GM12878 (cell line): ENCODE data around the gene KIF25. TPM values are rescaled to one million over a fixed set of nuclear protein-coding genes. Genes with fewer than 3 reads are reported as not detected.

ENCODE experiments used
- ATAC-seq: fragments of 200-7000 bp; cut with Tn5 transposase; 3 replicates; pipeline ENCODE4 v1.9.1; 2020; ENCODE audit warnings: mild to moderate bottlenecking, moderate library complexity
- BruUV-seq: library from RNA; stranded (reverse); fragments of 400-500 nt; replicated peaks from 2 replicates; lab custom pipeline; 2021; lab: Mats Ljungman, UMichigan
- CTCF ChIA-PET: fragments of 300-600 bp; sonication (Branson Sonifier 250); formaldehyde crosslinking; extraction: SDS; loops from one replicate; lab custom pipeline; 2021; ENCODE audit warnings: inconsistent platforms; lab: Yijun Ruan, JAX
- POLR2A ChIA-PET: fragments of 350-600 bp; formaldehyde crosslinking; extraction: SDS; loops from one replicate; lab custom pipeline; 2021; ENCODE audit warnings: inconsistent platforms; lab: Charles Lee
- RAD21 ChIA-PET: fragments of 300-600 bp; sonication (Branson Sonifier 250); formaldehyde crosslinking; loops from one replicate; lab custom pipeline; 2023; ENCODE audit warnings: antibody characterized with exemption; ENCODE audit not compliant: unreplicated experiment; lab: Charles Lee
- SMC1A ChIA-PET: fragments of 300-600 bp; sonication (Branson Sonifier 250); formaldehyde crosslinking; loops from one replicate; lab custom pipeline; 2023; ENCODE audit not compliant: unreplicated experiment, uncharacterized antibody; lab: Charles Lee
- DNase-seq: peaks from one replicate; pipeline ENCODE4 v3.0.0-alpha.2; 2011; ENCODE audit warnings: low read depth, low spot score
- FAIRE-seq: peaks from 3 replicates; lab custom pipeline; 2011; peaks lifted over from hg19 to GRCh38; lab: Jason Lieb, UNC
- H2AFZ ChIP-seq: 2 replicates; pipeline ENCODE4 v1.6.0; 2011; ENCODE audit warnings: low read depth, low read length, control low read depth; ENCODE audit not compliant: control insufficient read depth
- H3K27ac ChIP-seq: 2 replicates; pipeline ENCODE4 v1.5.1; 2011; ENCODE audit warnings: control low read depth; ENCODE audit not compliant: control insufficient read depth, insufficient read depth
- H3K27me3 ChIP-seq, 2 experiments: replicated peaks in 1 of 2; 2 replicates each; pipeline versions ENCODE4 v1.6.0 to v1.6.1; 2011; ENCODE audit warnings: low read length in 1 of 2; ENCODE audit not compliant: control insufficient read depth in 2 of 2, insufficient read depth in 2 of 2
- H3K36me3 ChIP-seq, 2 experiments: 2 replicates each; pipeline ENCODE4 v1.5.1; 2011; ENCODE audit warnings: low read length in 1 of 2; ENCODE audit not compliant: control insufficient read depth in 2 of 2, insufficient read depth in 2 of 2
- H3K4me1 ChIP-seq: 2 replicates; pipeline ENCODE4 v1.6.1; 2011; ENCODE audit warnings: mild to moderate bottlenecking, low read length, moderate library complexity, mixed read lengths; ENCODE audit not compliant: control insufficient read depth, insufficient read depth
- H3K4me2 ChIP-seq: 2 replicates; pipeline ENCODE4 v1.6.0; 2011; ENCODE audit warnings: control low read depth; ENCODE audit not compliant: control insufficient read depth, insufficient read depth
- H3K4me3 ChIP-seq: fragments of 200-600 bp; sonication (generic); 2 replicates; pipeline ENCODE4 v1.5.1; 2016
- H3K79me2 ChIP-seq: 2 replicates; pipeline ENCODE4 v1.6.0; 2011; ENCODE audit warnings: low read length; ENCODE audit not compliant: control insufficient read depth, insufficient read depth
- H3K9ac ChIP-seq: 2 replicates; pipeline ENCODE4 v1.8.0; 2011; ENCODE audit warnings: low read length, control low read depth, mixed read lengths; ENCODE audit not compliant: control insufficient read depth, insufficient read depth
- H3K9me3 ChIP-seq: replicated peaks from 3 replicates; pipeline ENCODE4 v1.5.1; 2011; ENCODE audit warnings: mild to moderate bottlenecking, low read length; ENCODE audit not compliant: control insufficient read depth, insufficient read depth
- H4K20me1 ChIP-seq: 2 replicates; pipeline ENCODE4 v1.6.0; 2011; ENCODE audit not compliant: control insufficient read depth, insufficient read depth
- ATF7 ChIP-seq: fragments of 450-650 bp; IDR thresholded peaks from 2 replicates; pipeline ENCODE4 v1.6.1; 2016; ENCODE audit warnings: low read depth, mild to moderate bottlenecking
- CHD2 ChIP-seq: IDR thresholded peaks from 2 replicates; pipeline ENCODE4 v1.6.1; 2011; ENCODE audit warnings: low read depth, low read length, improper control_type of control experiment, borderline replicate concordance
- EED ChIP-seq: sonication (generic); IDR thresholded peaks from 2 replicates; pipeline ENCODE4 v1.6.1; 2016; ENCODE audit warnings: antibody characterized with exemption, low read depth
- GABPA ChIP-seq: IDR thresholded peaks from 2 replicates; pipeline ENCODE4 v1.6.1; 2014; ENCODE audit warnings: antibody characterized with exemption, low read depth, mild to moderate bottlenecking, inconsistent platforms
- MYC ChIP-seq: IDR thresholded peaks from 2 replicates; pipeline ENCODE4 v1.6.1; 2011; ENCODE audit warnings: mild to moderate bottlenecking, low read length, moderate library complexity, inconsistent platforms; ENCODE audit not compliant: insufficient read depth, insufficient replicate concordance, insufficient read length, severe bottlenecking
- NFYA ChIP-seq: IDR thresholded peaks from 2 replicates; pipeline ENCODE4 v1.6.1; 2011; ENCODE audit warnings: low read depth, mild to moderate bottlenecking, low read length, improper control_type of control experiment, borderline replicate concordance
- NFYB ChIP-seq: IDR thresholded peaks from 2 replicates; pipeline ENCODE4 v1.6.1; 2011; ENCODE audit warnings: low read depth, mild to moderate bottlenecking, low read length, improper control_type of control experiment, moderate library complexity; ENCODE audit not compliant: insufficient read depth
- NR2F1 ChIP-seq: fragments of 450-650 bp; conservative IDR thresholded peaks from 2 replicates; pipeline ENCODE4 v1.6.1; 2017; ENCODE audit warnings: mild to moderate bottlenecking
- RELA ChIP-seq: fragments of 450-650 bp; IDR thresholded peaks from 2 replicates; pipeline ENCODE4 v1.8.0; 2014; ENCODE audit warnings: borderline replicate concordance; ENCODE audit not compliant: partially characterized antibody
- RFX5 ChIP-seq: IDR thresholded peaks from 2 replicates; pipeline ENCODE4 v1.6.1; 2011; ENCODE audit warnings: low read depth, low read length, improper control_type of control experiment
- SIX5 ChIP-seq: IDR thresholded peaks from 2 replicates; pipeline ENCODE4 v1.6.1; 2011; ENCODE audit warnings: mild to moderate bottlenecking, low read depth, low read length, moderate library complexity; ENCODE audit not compliant: severe bottlenecking
- SMAD1 ChIP-seq: fragments of 450-650 bp; IDR thresholded peaks from 2 replicates; pipeline ENCODE4 v1.6.1; 2018; ENCODE audit warnings: mild to moderate bottlenecking, low read depth; ENCODE audit not compliant: partially characterized antibody
- SREBF2 ChIP-seq: IDR thresholded peaks from 2 replicates; pipeline ENCODE4 v1.6.1; 2012; ENCODE audit warnings: mild to moderate bottlenecking, low read length
- SUPT20H ChIP-seq: IDR thresholded peaks from 2 replicates; pipeline ENCODE4 v1.6.1; 2011; ENCODE audit warnings: low read depth, mild to moderate bottlenecking, low read length, moderate library complexity, borderline replicate concordance; ENCODE audit not compliant: control insufficient read depth
- TAF1 ChIP-seq: IDR thresholded peaks from 2 replicates; pipeline ENCODE4 v1.6.1; 2011; ENCODE audit warnings: mild to moderate bottlenecking, low read depth, low read length, borderline replicate concordance
- TCF7 ChIP-seq: IDR thresholded peaks from 2 replicates; pipeline ENCODE4 v1.6.1; 2014; ENCODE audit warnings: antibody characterized with exemption, borderline replicate concordance
- WRNIP1 ChIP-seq: IDR thresholded peaks from 2 replicates; pipeline ENCODE4 v1.6.1; 2011; ENCODE audit warnings: low read depth, low read length, improper control_type of control experiment, borderline replicate concordance
- YY1 ChIP-seq: IDR thresholded peaks from 2 replicates; pipeline ENCODE4 v1.6.1; 2011; ENCODE audit warnings: low read depth, mild to moderate bottlenecking, low read length
- ZNF24 ChIP-seq: fragments of 450-650 bp; IDR thresholded peaks from 2 replicates; pipeline ENCODE4 v1.6.1; 2017; ENCODE audit warnings: antibody characterized with exemption, mild to moderate bottlenecking
- ZNF622 ChIP-seq: fragments of 450-650 bp; IDR thresholded peaks from 2 replicates; pipeline ENCODE4 v1.6.1; 2017; ENCODE audit warnings: mild to moderate bottlenecking, inconsistent platforms
- WGBS: methylation state at CpG from one replicate; pipeline ENCODE4 v1.1.6; 2016; ENCODE audit warnings: low lambda C conversion rate; ENCODE audit not compliant: insufficient replicate concordance, insufficient coverage; ENCODE audit errors: missing lambda C conversion rate; 5-methylcytosine and 5-hydroxymethylcytosine counted together
- in situ Hi-C: fragments of 300-500 bp; cut with MboI; formaldehyde crosslinking; loops from 9 replicates; pipeline ENCODE4 v1.14.3; 2018; ENCODE audit warnings: mixed read lengths
- intact Hi-C: fragments of 100-400 bp; cut with micrococcal nuclease; formaldehyde crosslinking; loops from one replicate; pipeline ENCODE4 v1.14.2; 2022; ENCODE audit not compliant: unreplicated experiment
- polyA plus RNA-seq, 11 experiments: library from polyadenylated mRNA; depleted of rRNA in 4 of 11; unstranded in 6 of 11; stranded (reverse) in 5 of 11; fragments of >200 nt; fragmentation: Nextera tagmentation in 4 of 11; fragmentation: Illumina TruSeq in 1 of 11; extraction: Ambion mirVana in 4 of 11; extraction: Trizol in 1 of 11; gene quantifications; 1 replicate in 1 of 11; 2 replicates in 10 of 11; pipeline versions ENCODE4 v1.2.1 to v1.2.3, GENCODE V29; 2011 to 2016; ENCODE audit warnings: inconsistent platforms in 2 of 11, missing spikeins in 2 of 11, low read depth in 1 of 11
- total RNA-seq, 4 experiments: library from RNA; depleted of rRNA in 3 of 4; stranded (reverse); fragments of >200 nt in 3 of 4; fragmentation: Illumina TruSeq in 1 of 4; extraction: Trizol in 1 of 4; gene quantifications; 2 replicates each; pipeline versions ENCODE4 v1.2.1 to v1.2.3, GENCODE V29; 2013 to 2021

The KIF25 gene
- total and polyA plus RNA-seq, 10 of the 15 experiments (the other 5 are each of a cell fraction or from before 2014, with no cell fraction given) = not detected

DNA sequence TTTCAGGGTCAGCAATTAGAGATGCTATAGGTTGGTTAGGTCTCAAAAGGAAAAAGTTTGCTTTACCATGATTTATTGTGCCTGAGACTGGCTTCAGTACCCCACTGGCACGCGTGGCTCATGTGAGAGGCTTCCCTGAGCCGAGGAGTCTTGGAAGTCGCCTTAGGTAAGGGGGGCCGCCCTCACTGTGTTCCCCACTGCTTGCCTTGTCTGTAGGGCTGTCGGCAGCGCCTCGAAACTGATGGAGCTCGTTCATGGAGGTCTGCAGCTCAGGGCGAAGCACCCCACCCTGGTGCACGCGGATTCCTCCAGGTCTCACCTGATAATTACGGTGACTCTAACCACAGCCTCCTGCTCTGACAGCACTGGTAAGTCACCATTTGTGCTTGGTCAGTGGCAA, 42.4 kb downstream of the KIF25 start:
- intact Hi-C loops = no loop called here
- no peak for FAIRE-seq
- Histone ChIP-seq H3K4me1 (no peaks in the 10 kb centered on the region), H3K79me2 (no peaks in the 10 kb centered on the region), H3K36me3 (no peaks in the 10 kb centered on the region), H3K4me2 (no peak overlapping the region), H3K27me3 (no peaks in the 10 kb centered on the region), H2AFZ (no peak overlapping the region), H3K27ac (no peak overlapping the region), H4K20me1 (no peaks in the 10 kb centered on the region), H3K9ac (no peak overlapping the region), H3K4me3 (no peak overlapping the region), H3K9me3 (no peaks in the 10 kb centered on the region; the same call in 2 of the 3 replicates)
- RAD21 ChIA-PET = no interaction called here
- POLR2A ChIA-PET = no interaction called here
- no TSS peak for BruUV-seq
- DNase-seq = no peak
- CTCF ChIA-PET = no interaction called here
- TF ChIP-seq NFYB (no peak), CHD2 (no peak), SUPT20H (no peak), MYC (no peak), RELA (no peak), ZNF622 (no peak), ZNF24 (no peak), YY1 (no peak), EED (no peak), SIX5 (no peak), NFYA (no peak), WRNIP1 (no peak), SMAD1 (no peak), SREBF2 (no peak), RFX5 (no peak), TCF7 (no peak), NR2F1 (no peak), ATF7 (no peak), GABPA (no peak), TAF1 (no peak)
- SMC1A ChIA-PET = no interaction called here
- ATAC-seq = no peak
- WGBS = 41% methylated on average over 13 of the region's 13 CpGs
- in situ Hi-C loops = no loop called here
